OCI-LY1 (cell line): ENCODE results near the gene PPP1CA.

Experiments used
- CTCF ChIP-seq: fragments of 200-600 bp; sonication (generic), shearing (Covaris generic); IDR thresholded peaks from 2 replicates; pipeline ENCODE4 v1.5.1; 2017; ENCODE audit warnings: mild to moderate bottlenecking, antibody characterized with exemption, low read length, moderate library complexity, mixed read lengths
- EZH2 ChIP-seq: fragments of 200-600 bp; sonication (generic), shearing (Covaris generic); IDR thresholded peaks from 2 replicates; pipeline ENCODE4 v1.8.0; 2017; ENCODE audit warnings: borderline replicate concordance, mixed run types, mild to moderate bottlenecking, antibody characterized with exemption, low read length, moderate library complexity, mixed read lengths

GRCh38 chr11:67372993-67373647 lies 28.5 kb downstream of the PPP1CA start, which contains the start of gene CLCF1:
- TF ChIP-seq CTCF (no peak), EZH2 (no peak)
